NCI-H1436 (cell line): Measurements from ENCODE around the gene NUP107.
A peak's percentile ranks its signal among the peaks of the same experiment; 100 is the strongest.
"Not testable (repeated sequence)": the region's sequence is repeated elsewhere in the genome, so short reads cannot be mapped to it uniquely, and the experiment has no call there.

Experiments
- DNase-seq: peaks from one replicate; lab custom pipeline; 2025; lab: John Stamatoyannopoulos, UW

The NUP107 gene

GRCh38 chr12:68686595-68687521 lies at the start of gene NUP107:
NUP107 (plus strand) TSS chr12:68686978; CDS start chr12:68687066, 88 bp downstream.
- DNase-seq = peak; percentile 96

GRCh38 chr12:68637439-68637838 lies 49.3 kb upstream of the NUP107 start:
- not testable (repeated sequence) for DNase-seq

GRCh38 chr12:68638171-68638570 lies 48.6 kb upstream of the NUP107 start:
- no peak for DNase-seq

- no peak for DNase-seq
Measured at GRCh38 chr12:68638721-68639395, 47.9 kb upstream of the NUP107 start.

GRCh38 chr12:68639396-68639767 lies 47.4 kb upstream of the NUP107 start:
- DNase-seq = no peak

GRCh38 chr12:68641138-68641537 lies 45.6 kb upstream of the NUP107 start:
- DNase-seq = no peak

- no peak for DNase-seq
Measured at GRCh38 chr12:68646484-68646883, 40.3 kb upstream of the NUP107 start.

GRCh38 chr12:68647507-68647906 lies 39.3 kb upstream of the NUP107 start:
- no peak for DNase-seq

GRCh38 chr12:68648179-68648578 lies 38.6 kb upstream of the NUP107 start:
- DNase-seq = no peak

GRCh38 chr12:68665016-68665569 lies 21.7 kb upstream of the NUP107 start:
- DNase-seq = no peak

GRCh38 chr12:68667291-68667690 lies 19.5 kb upstream of the NUP107 start:
- DNase-seq = no peak

- no peak for DNase-seq
Measured at GRCh38 chr12:68667896-68668295, 18.9 kb upstream of the NUP107 start.

GRCh38 chr12:68671179-68671578 lies 15.6 kb upstream of the NUP107 start:
- no peak for DNase-seq

GRCh38 chr12:68673788-68674187 lies 13.0 kb upstream of the NUP107 start:
- DNase-seq = no peak

GRCh38 chr12:68674376-68674775 lies 12.4 kb upstream of the NUP107 start:
- DNase-seq = no peak

GRCh38 chr12:68675101-68675842 lies 11.5 kb upstream of the NUP107 start:
- DNase-seq = no peak

- DNase-seq = not testable (repeated sequence)
Measured at GRCh38 chr12:68676854-68677253, 9.9 kb upstream of the NUP107 start.

- no peak for DNase-seq
Measured at GRCh38 chr12:68686262-68686594, 550 bp upstream of the NUP107 start.

GRCh38 chr12:68695454-68695853 lies 8.7 kb downstream of the NUP107 start:
- DNase-seq = no peak

- no peak for DNase-seq
Measured at GRCh38 chr12:68699486-68699885, 12.7 kb downstream of the NUP107 start.

- no peak for DNase-seq
Measured at GRCh38 chr12:68727776-68728175, 41.0 kb downstream of the NUP107 start.

GRCh38 chr12:68733661-68734071 lies 46.9 kb downstream of the NUP107 start:
- no peak for DNase-seq
